Fibroblast of mammary gland (primary cell): ENCODE measurements around the gene SCUBE1.

ENCODE experiments used
- DNase-seq: peaks from one replicate; pipeline ENCODE4 v3.0.0-alpha.2; 2010; ENCODE audit warnings: low read depth
- H3K4me3 ChIP-seq: 2 replicates; pipeline ENCODE4 v1.5.1; 2011; ENCODE audit warnings: low read depth, mild to moderate bottlenecking, low read length, moderate library complexity; ENCODE audit not compliant: control insufficient read depth
- CTCF ChIP-seq: conservative IDR thresholded peaks from 2 replicates; pipeline ENCODE4 v1.5.1; 2011; ENCODE audit warnings: low read depth, low read length, inconsistent platforms; ENCODE audit not compliant: control insufficient read depth, insufficient read depth

SCUBE1 gene

GRCh38 chr22:43173976-43174720 is 169.0 kb downstream of the SCUBE1 start:
- no peak for TF ChIP-seq CTCF
- no peak overlapping the region for H3K4me3 ChIP-seq
- no peak for DNase-seq

GRCh38 chr22:43173566-43173965 is 169.6 kb downstream of the SCUBE1 start:
- no peak overlapping the region for H3K4me3 ChIP-seq
- DNase-seq, result no peak
- no peak for TF ChIP-seq CTCF

- no peak overlapping the region for H3K4me3 ChIP-seq
- DNase-seq, result no peak
- TF ChIP-seq CTCF, result no peak
Measured at GRCh38 chr22:43172191-43172590, 171.0 kb downstream of the SCUBE1 start.

- TF ChIP-seq CTCF, result no peak
- DNase-seq, result no peak
Measured at GRCh38 chr22:43171607-43172006, 171.6 kb downstream of the SCUBE1 start.

GRCh38 chr22:43171019-43171491 is 172.1 kb downstream of the SCUBE1 start:
- DNase-seq, result no peak
- TF ChIP-seq CTCF, result no peak
- no peak overlapping the region for H3K4me3 ChIP-seq

More at GRCh38 chr22:43171607-43172006, 171.6 kb downstream of the SCUBE1 start:
- no peak overlapping the region for H3K4me3 ChIP-seq

- no peak for DNase-seq
- no peak for TF ChIP-seq CTCF
- H3K4me3 ChIP-seq, result no peak overlapping the region
Measured at GRCh38 chr22:43170131-43170480, 173.1 kb downstream of the SCUBE1 start.
